Peyer's patch (tissue), 4 donors: ENCODE data around the gene GID8. TPM values are rescaled to one million over a fixed set of nuclear protein-coding genes. Genes with fewer than 3 reads are reported as not detected.

Experiments used
- DNase-seq, 3 donors: peaks; one replicate each; pipeline ENCODE4 v3.0.0-alpha.2; 2017 to 2019
- H3K27ac ChIP-seq, 4 donors: fragments of 200-600 bp; sonication (generic); one replicate each; pipeline ENCODE4 v1.5.1; 2016 to 2019
- H3K27me3 ChIP-seq, 2 donors: fragments of 200-600 bp; sonication (generic); one replicate each; pipeline ENCODE4 v1.5.1; 2019
- H3K36me3 ChIP-seq, 3 donors: fragments of 200-600 bp; sonication (generic); one replicate each; pipeline ENCODE4 v1.5.1; 2016 to 2019
- H3K4me1 ChIP-seq, 4 donors: fragments of 200-600 bp; sonication (generic); one replicate each; pipeline ENCODE4 v1.5.1; 2016 to 2019
- H3K4me3 ChIP-seq, 4 donors: fragments of 200-600 bp; sonication (generic); 1 replicate in 3 of 4; 2 replicates in 1 of 4; pipeline ENCODE4 v1.5.1; 2016 to 2019; ENCODE audit warnings: mild to moderate bottlenecking in 1 of 4
- H3K9me3 ChIP-seq, 4 donors: fragments of 200-600 bp; sonication (generic); one replicate each; pipeline ENCODE4 v1.5.1; 2016 to 2019; ENCODE audit warnings: mild to moderate bottlenecking in 1 of 4
- CTCF ChIP-seq, 6 experiments: fragments of 450-650 bp in 4 of 6; fragments of 200-600 bp in 2 of 6; sonication (generic) in 1 of 6; IDR thresholded peaks; one replicate each; pipeline ENCODE4 v1.5.1; 2017 to 2019; ENCODE audit warnings: antibody characterized with exemption in 6 of 6, mild to moderate bottlenecking in 3 of 6, moderate library complexity in 1 of 6
- POLR2A ChIP-seq, 2 donors: fragments of 450-650 bp; IDR thresholded peaks; one replicate each; pipeline ENCODE4 v1.5.1; 2017; ENCODE audit warnings: antibody characterized with exemption in 2 of 2, mild to moderate bottlenecking in 2 of 2, moderate library complexity in 2 of 2
- total RNA-seq, 4 donors: library from RNA; depleted of rRNA; stranded (reverse); fragments of >200 nt; gene quantifications; one replicate each; pipeline ENCODE4 v1.1.0, GENCODE V29; 2016

The GID8 gene
- total RNA-seq, 4 donors from 2014 or later: 22.3 to 26.5 (median 24.0) TPM

- Histone ChIP-seq H3K9me3 (no peaks in the 10 kb centered on the region), H3K27me3 (no peaks in the 10 kb centered on the region), H3K27ac (no peak overlapping the region), H3K36me3 (peaks cover 0 to 34% (median 0%) of the 10 kb centered on the region in 3 donors), H3K4me1 (peaks cover 0 to 66% (median 21%) of the 10 kb centered on the region in 4 donors), H3K4me3 (no peak overlapping the region)
- TF ChIP-seq CTCF (IDR thresholded peaks at IDR 0.05) (no peak), POLR2A (IDR thresholded peaks at IDR 0.05) (no peak)
- DNase-seq: peak in 1 of 3 donors; percentile 40
Observed at GRCh38 chr20:62914970-62915457, 22.9 kb upstream of the GID8 start.

DNA sequence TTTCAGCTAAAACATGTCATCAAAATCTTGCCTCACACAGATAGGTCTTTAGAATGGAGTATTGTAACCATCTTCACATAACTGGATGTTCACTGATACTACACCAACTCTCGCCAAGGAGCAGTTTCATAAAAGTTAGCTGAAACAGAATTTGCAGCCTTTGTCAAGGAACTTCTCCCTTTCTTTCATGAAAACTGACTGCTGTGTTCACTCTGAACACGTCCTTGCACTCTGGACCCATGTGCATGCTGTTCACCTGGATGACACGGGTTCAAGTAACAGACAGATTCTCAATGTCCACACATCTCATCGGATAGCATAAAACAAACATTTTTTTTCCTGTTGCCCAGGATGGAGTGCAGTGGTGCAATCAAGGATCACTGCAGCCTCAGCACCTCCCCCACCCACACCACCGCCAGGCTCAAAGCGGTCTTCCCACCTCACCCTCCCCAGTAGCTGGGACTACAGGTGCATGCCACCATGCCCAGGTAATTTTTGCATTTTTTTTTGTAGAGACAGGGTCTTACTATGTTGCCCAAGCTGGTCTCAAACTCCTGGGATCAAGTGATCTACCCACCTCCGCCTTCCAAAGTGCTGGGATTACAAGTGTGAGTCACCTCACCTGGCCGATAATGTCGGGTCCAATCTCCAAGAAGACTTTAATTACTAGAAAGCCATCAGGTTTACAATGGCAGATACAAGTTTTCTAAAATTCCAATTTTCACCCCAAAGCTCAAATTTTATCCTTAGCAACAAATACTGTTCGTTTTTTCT is 21.1 kb upstream of the GID8 start:
- peak overlapping the region in 1 of 4 donors; percentile 3 for H3K4me3 ChIP-seq
- no peaks in the 10 kb centered on the region for H3K27me3 ChIP-seq
- H3K36me3 ChIP-seq: peaks cover 0 to 16% (median 0%) of the 10 kb centered on the region in 3 donors
- H3K9me3 ChIP-seq: no peaks in the 10 kb centered on the region
- no peak for TF ChIP-seq CTCF (IDR thresholded peaks at IDR 0.05)
- no peak for TF ChIP-seq POLR2A (IDR thresholded peaks at IDR 0.05)
- peaks cover 0 to 84% (median 24%) of the 10 kb centered on the region in 4 donors for H3K4me1 ChIP-seq
- peak in 1 of 3 donors; percentile 59 for DNase-seq
- peak overlapping the region in 1 of 4 donors; percentile 38 for H3K27ac ChIP-seq

- Histone ChIP-seq H3K4me1 (peaks cover 0 to 93% (median 31%) of the 10 kb centered on the region in 4 donors), H3K9me3 (no peaks in the 10 kb centered on the region), H3K36me3 (peaks cover 0 to 7% (median 0%) of the 10 kb centered on the region in 3 donors), H3K27me3 (no peaks in the 10 kb centered on the region), H3K4me3 (no peak overlapping the region), H3K27ac (no peak overlapping the region)
- no peak for DNase-seq
- TF ChIP-seq CTCF (IDR thresholded peaks at IDR 0.05) (no peak), POLR2A (IDR thresholded peaks at IDR 0.05) (no peak)
Observed at GRCh38 chr20:62917720-62918119, 20.2 kb upstream of the GID8 start.

DNA sequence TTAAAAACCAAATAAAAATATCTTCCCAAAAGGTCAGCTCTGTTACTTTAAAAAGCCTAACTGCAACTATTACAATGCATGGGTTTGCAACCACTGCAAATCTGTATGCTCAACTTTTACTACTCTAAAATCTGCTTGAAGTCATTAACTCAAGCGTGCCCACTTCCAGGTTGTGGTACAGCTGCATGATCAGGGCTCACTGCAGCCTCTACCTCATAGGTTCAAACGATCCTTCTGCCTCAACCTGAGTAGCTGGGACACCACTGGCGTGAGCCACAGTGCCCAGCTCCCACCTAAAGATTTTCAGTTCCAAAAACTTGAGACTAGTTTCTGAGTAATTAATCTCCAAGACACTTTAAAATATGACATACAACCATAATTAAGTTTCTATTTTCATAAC is 19.8 kb upstream of the GID8 start:
- peaks cover 0 to 3% (median 0%) of the 10 kb centered on the region in 3 donors for H3K36me3 ChIP-seq
- H3K27ac ChIP-seq: peak overlapping the region in 1 of 4 donors; percentile 71
- H3K9me3 ChIP-seq: no peaks in the 10 kb centered on the region
- no peaks in the 10 kb centered on the region for H3K27me3 ChIP-seq
- DNase-seq: peak in 2 of 3 donors; percentile 60 to 62
- H3K4me1 ChIP-seq: peaks cover 0 to 97% (median 35%) of the 10 kb centered on the region in 4 donors
- TF ChIP-seq CTCF (IDR thresholded peaks at IDR 0.05) (no peak), POLR2A (IDR thresholded peaks at IDR 0.05) (no peak)
- no peak overlapping the region for H3K4me3 ChIP-seq

DNA sequence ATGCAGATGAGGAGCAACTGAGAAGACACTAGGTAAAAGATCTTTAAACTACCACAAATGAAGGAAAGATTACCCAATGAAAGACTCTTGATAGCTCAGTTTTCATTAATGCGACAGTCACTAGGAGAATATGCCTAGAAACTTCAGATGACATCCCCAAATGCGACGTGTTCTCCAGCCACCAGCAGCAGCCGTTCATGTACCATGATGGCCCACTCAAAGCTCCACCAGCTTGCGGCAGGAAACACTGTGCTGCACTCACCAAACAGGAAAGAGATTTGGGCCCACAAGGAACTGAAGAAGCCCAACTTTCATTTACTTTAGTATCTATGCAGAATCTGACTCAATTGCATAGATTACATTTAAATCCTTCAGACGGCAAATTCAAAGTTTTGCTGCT is 19.1 kb upstream of the GID8 start:
- H3K9me3 ChIP-seq: no peaks in the 10 kb centered on the region
- peak overlapping the region in 1 of 4 donors; percentile 10 for H3K4me3 ChIP-seq
- no peaks in the 10 kb centered on the region for H3K36me3 ChIP-seq
- H3K27me3 ChIP-seq: no peaks in the 10 kb centered on the region
- no peak for TF ChIP-seq CTCF (IDR thresholded peaks at IDR 0.05)
- TF ChIP-seq POLR2A (IDR thresholded peaks at IDR 0.05): no peak
- H3K27ac ChIP-seq: peak overlapping the region in 1 of 4 donors; percentile 71
- H3K4me1 ChIP-seq: peaks cover 0 to 100% (median 37%) of the 10 kb centered on the region in 4 donors
- peak in 2 of 3 donors; percentile 63 to 67 for DNase-seq
